ENCODE measurements around the gene GOLGA6A. TPM values are rescaled to one million over a fixed set of nuclear protein-coding genes. Genes with fewer than 3 reads are reported as not detected.

The GOLGA6A gene
- total and polyA plus RNA-seq, 9 of the 15 experiments (the other 6 are each of a cell fraction or from before 2014, with no cell fraction given), result not detected

DNA sequence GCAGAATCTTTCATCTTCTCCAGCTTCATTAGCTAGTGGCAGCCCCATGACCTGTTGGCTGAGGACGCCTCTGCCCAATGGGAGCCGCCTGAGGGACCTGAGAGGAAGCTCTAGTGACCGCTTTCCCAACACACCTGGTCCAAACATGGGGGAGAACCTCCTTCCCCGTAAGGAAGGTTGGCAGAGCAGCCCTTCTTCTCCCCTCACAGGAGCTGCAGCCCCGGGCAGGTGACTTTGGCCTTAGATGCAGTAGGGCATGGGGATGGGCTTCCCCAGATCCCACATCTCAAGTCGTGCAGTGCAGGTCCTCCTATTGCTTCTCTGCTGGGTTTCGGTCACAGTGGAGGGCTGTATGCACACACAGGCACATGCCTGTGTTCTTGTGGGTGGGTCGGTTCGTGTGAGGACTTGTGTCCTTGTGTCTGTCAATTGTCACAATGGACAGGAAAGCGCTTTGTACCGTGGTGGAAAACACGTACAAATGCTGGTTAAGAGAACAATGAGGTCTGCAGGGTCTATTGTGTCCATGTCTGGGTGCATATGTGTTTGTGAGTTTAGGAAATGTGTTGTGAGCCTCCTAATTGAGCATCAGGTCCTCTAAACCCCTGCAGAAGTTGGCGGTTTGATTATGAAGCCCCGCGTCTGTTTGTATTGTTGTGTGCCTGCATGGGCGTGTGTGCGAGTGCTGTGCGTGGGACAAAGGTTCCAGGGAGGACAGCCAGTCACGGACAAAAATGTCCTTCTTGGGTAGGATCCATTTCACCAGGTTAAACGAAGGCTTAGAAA is 49.5 kb upstream of the GOLGA6A start:
- no peak for DNase-seq (ENCODE audit: extremely low read depth in 1 of 4, low spot score in 3 of 4)
- TF ChIP-seq ZBTB17 (CRISPR knock-in tag; IDR thresholded peaks at IDR 0.05), result no peak
- TF ChIP-seq TEAD1 (CRISPR knock-in tag; IDR thresholded peaks at IDR 0.05), result no peak
- no peak for TF ChIP-seq ZNF561 (CRISPR knock-in tag; conservative IDR thresholded peaks at IDR 0.05)
- no peak for TF ChIP-seq MTF1 (CRISPR knock-in tag; IDR thresholded peaks at IDR 0.05; ENCODE audit: borderline replicate concordance)
- no peak for TF ChIP-seq ZNF584 (CRISPR knock-in tag; IDR thresholded peaks at IDR 0.05; ENCODE audit: low read depth)
- TF ChIP-seq ZNF79 (CRISPR knock-in tag; IDR thresholded peaks at IDR 0.05; ENCODE audit: low read depth), result no peak
- TF ChIP-seq, protein P1, sequence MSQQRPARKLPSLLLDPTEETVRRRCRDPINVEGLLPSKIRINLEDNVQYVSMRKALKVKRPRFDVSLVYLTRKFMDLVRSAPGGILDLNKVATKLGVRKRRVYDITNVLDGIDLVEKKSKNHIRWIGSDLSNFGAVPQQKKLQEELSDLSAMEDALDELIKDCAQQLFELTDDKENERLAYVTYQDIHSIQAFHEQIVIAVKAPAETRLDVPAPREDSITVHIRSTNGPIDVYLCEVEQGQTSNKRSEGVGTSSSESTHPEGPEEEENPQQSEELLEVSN (IDR thresholded peaks at IDR 0.05; ENCODE audit: borderline replicate concordance in 1 of 2, extremely low read depth in 1 of 2, insufficient read depth in 1 of 2, insufficient read length in 1 of 2, low read depth in 1 of 2, low read length in 1 of 2, poor library complexity in 1 of 2, severe bottlenecking in 1 of 2), result no peak
- no peak for TF ChIP-seq TRIM28 (IDR thresholded peaks at IDR 0.05)
- TF ChIP-seq FIP1L1 (IDR thresholded peaks at IDR 0.05; ENCODE audit: low read depth, low read length, poor library complexity, severe bottlenecking), result no peak
- no peak for TF ChIP-seq TSC22D4 (tag; IDR thresholded peaks at IDR 0.05)
- TF ChIP-seq CCNT2 (IDR thresholded peaks at IDR 0.05; ENCODE audit: borderline replicate concordance, extremely low read depth, insufficient read length, low read depth, low read length), result no peak
- no peak for TF ChIP-seq ZNF212 (CRISPR knock-in tag; IDR thresholded peaks at IDR 0.05)
- no peak for TF ChIP-seq FOXM1 (IDR thresholded peaks at IDR 0.05; ENCODE audit: low read depth)
- no peak for TF ChIP-seq FOXM1 (CRISPR knock-in tag; IDR thresholded peaks at IDR 0.05; ENCODE audit: low read depth)
- TF ChIP-seq, protein P2, sequence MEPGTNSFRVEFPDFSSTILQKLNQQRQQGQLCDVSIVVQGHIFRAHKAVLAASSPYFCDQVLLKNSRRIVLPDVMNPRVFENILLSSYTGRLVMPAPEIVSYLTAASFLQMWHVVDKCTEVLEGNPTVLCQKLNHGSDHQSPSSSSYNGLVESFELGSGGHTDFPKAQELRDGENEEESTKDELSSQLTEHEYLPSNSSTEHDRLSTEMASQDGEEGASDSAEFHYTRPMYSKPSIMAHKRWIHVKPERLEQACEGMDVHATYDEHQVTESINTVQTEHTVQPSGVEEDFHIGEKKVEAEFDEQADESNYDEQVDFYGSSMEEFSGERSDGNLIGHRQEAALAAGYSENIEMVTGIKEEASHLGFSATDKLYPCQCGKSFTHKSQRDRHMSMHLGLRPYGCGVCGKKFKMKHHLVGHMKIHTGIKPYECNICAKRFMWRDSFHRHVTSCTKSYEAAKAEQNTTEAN (CRISPR knock-in tag; IDR thresholded peaks at IDR 0.05), result no peak
- in situ Hi-C loops (cut with MboI) (loop anchor here (25.0 kb wide), 1 partner anchor 1155 kb away; the partner anchor contains the start of gene GOLGA6D), intact Hi-C loops (cut with micrococcal nuclease) (no loop called here)
- ChIA-PET POLR2A (no interaction called here), CTCF (ENCODE audit: low intra/inter-chr PET ratio) (no interaction called here)
- Histone ChIP-seq H3K27me3 (ENCODE audit: control insufficient read depth in 2 of 2, insufficient read depth in 2 of 2, low read length in 2 of 2) (peaks cover 43 to 57% of the 10 kb centered on the region in 2 experiments), H2AFZ (ENCODE audit: low read depth, low read length) (no peak overlapping the region), H3K9ac (ENCODE audit: insufficient read depth in 1 of 2, low read depth in 2 of 2, low read length in 2 of 2) (no peak overlapping the region), H4K20me1 (replicated peaks; ENCODE audit: control insufficient read depth, insufficient read depth, low read length) (no peaks in the 10 kb centered on the region; the same call in 1 of the 2 replicates), H3K9me1 (ENCODE audit: control insufficient read depth, insufficient read depth, low read length) (no peaks in the 10 kb centered on the region), H3K4me2 (ENCODE audit: insufficient read depth, low read length) (no peak overlapping the region), H3K27ac (ENCODE audit: extremely low read depth, low read depth, low read length) (no peak overlapping the region), H3K4me1 (replicated peaks in 1 of 2; ENCODE audit: control insufficient read depth in 2 of 2, insufficient read depth in 2 of 2, low read length in 2 of 2) (peaks cover 0 to 33% of the 10 kb centered on the region in 2 experiments; a peak in 2 of 5 replicates), H3K4me3 (no peak overlapping the region), H3K9me3 (replicated peaks; ENCODE audit: control insufficient read depth, insufficient read depth, low read depth, low read length) (no peaks in the 10 kb centered on the region), H3K36me3 (ENCODE audit: control insufficient read depth, insufficient read depth, low read length) (no peaks in the 10 kb centered on the region), H3K79me2 (ENCODE audit: control insufficient read depth, insufficient read depth, low read length) (no peaks in the 10 kb centered on the region)
- BruUV-seq (replicated peaks), result no TSS peak
- ATAC-seq, result no peak
- FAIRE-seq, result no peak
- WGBS (ENCODE audit: insufficient coverage, low coverage, missing lambda C conversion rate), result 10% methylated on average over 20 of the region's 20 CpGs

All from K562 (cell line).